ENCODE measurements around the gene FAM234B.

FAM234B gene

GRCh38 chr12:13117029-13117428 is 72.8 kb downstream of the FAM234B start:
- DNase-seq (ENCODE audit: low read depth) = no peak
- no peak overlapping the region for H3K4me3 ChIP-seq (ENCODE audit: control insufficient read depth, low read depth, low read length)
- TF ChIP-seq, protein P1, sequence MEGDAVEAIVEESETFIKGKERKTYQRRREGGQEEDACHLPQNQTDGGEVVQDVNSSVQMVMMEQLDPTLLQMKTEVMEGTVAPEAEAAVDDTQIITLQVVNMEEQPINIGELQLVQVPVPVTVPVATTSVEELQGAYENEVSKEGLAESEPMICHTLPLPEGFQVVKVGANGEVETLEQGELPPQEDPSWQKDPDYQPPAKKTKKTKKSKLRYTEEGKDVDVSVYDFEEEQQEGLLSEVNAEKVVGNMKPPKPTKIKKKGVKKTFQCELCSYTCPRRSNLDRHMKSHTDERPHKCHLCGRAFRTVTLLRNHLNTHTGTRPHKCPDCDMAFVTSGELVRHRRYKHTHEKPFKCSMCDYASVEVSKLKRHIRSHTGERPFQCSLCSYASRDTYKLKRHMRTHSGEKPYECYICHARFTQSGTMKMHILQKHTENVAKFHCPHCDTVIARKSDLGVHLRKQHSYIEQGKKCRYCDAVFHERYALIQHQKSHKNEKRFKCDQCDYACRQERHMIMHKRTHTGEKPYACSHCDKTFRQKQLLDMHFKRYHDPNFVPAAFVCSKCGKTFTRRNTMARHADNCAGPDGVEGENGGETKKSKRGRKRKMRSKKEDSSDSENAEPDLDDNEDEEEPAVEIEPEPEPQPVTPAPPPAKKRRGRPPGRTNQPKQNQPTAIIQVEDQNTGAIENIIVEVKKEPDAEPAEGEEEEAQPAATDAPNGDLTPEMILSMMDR (IDR thresholded peaks at IDR 0.05; ENCODE audit: control insufficient read depth, insufficient read depth, low read depth, low read length, missing control alignments) = no peak

DNA sequence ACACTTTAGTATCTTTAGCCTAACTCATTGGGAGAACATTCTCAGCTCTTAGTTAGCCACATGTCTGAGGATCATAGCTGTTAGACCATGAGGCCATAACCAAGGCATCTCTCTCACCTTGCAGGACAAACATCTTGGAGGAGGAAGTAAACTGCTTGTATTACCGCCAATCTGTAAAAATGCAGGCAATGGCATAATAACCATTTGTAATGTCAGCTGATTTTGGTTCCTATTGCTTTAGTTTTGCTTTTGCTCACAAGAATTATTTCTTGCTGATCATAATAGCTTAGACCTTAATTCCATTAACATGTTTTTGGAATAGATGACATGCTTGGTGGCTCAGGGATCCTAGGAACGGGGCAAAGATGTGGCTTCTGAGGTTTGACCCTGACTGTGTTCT is 75.6 kb downstream of the FAM234B start:
- DNase-seq (ENCODE audit: low read depth) = no peak
- TF ChIP-seq, protein P1 (IDR thresholded peaks at IDR 0.05; ENCODE audit: control insufficient read depth, insufficient read depth, low read depth, low read length, missing control alignments) = no peak
- no peak overlapping the region for H3K4me3 ChIP-seq (ENCODE audit: control insufficient read depth, low read depth, low read length)

DNA sequence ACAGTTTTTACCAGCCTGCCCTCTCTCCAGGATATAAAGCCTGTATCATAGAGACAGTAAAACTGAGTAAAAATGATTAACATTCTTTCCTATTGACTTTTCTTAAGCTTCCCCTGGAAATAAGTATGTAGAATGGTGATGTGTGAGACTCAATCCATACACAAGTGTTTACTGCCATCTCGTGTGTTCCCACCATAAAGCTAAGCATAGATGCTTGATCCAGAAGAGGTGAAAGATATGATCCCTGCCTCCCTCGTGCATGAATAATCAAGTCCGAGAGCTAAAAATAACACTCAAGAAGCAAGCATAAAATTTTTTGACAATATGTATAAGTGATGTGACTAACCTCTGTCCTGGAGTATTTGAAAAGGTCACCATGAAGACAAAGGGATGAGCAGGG is 76.2 kb downstream of the FAM234B start:
- DNase-seq (ENCODE audit: low read depth) = no peak
- TF ChIP-seq, protein P1 (IDR thresholded peaks at IDR 0.05; ENCODE audit: control insufficient read depth, insufficient read depth, low read depth, low read length, missing control alignments) = no peak
- no peak overlapping the region for H3K4me3 ChIP-seq (ENCODE audit: control insufficient read depth, low read depth, low read length)

- DNase-seq (ENCODE audit: low read depth) = no peak
- TF ChIP-seq, protein P1 (IDR thresholded peaks at IDR 0.05; ENCODE audit: control insufficient read depth, insufficient read depth, low read depth, low read length, missing control alignments) = no peak
Observed at GRCh38 chr12:13121568-13121967, 77.4 kb downstream of the FAM234B start.

DNA sequence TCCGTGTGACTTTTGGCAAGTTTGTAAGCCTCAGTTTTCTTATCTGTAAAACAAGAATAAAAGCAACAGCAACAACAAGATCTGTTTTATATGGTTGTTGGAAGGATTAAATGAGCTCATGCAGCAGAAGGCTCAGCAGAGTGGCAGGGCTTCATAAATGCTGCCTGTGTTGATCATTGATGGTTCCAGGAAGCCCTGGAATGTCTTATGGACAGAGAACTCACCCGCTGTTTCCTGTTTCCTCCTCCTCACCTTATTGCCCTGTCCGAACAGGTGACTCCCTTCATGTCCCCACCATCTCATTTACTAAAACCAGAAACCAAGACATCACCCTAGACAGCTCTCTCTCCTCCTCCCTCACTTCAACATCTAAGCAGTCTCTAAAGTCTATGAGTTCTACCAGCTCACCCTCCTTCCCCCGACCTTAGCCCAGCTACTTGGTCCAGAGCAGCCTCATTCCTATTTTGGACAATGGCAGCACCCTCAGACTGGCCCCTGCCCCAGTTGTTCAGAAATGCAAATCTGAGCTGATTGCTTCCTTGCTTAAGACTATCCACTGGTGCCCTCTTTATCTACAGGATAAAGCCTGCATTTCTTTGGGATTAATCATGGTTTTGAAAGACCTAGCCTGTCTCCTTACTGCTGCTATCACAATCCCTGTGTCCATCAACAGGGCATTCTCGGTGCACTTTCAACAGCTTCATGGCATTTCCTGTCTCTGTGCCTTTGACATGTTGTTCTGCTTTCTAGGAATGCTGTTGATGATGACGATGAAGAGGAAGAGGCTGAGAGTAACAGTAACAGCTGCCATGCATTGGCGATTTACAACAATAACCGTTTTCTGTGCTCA is 80.7 kb downstream of the FAM234B start:
- TF ChIP-seq, protein P1 (IDR thresholded peaks at IDR 0.05; ENCODE audit: control insufficient read depth, insufficient read depth, low read depth, low read length, missing control alignments) = no peak

More at GRCh38 chr12:13121568-13121967, 77.4 kb downstream of the FAM234B start:
- no peak overlapping the region for H3K4me3 ChIP-seq (ENCODE audit: control insufficient read depth, low read depth, low read length)

DNA sequence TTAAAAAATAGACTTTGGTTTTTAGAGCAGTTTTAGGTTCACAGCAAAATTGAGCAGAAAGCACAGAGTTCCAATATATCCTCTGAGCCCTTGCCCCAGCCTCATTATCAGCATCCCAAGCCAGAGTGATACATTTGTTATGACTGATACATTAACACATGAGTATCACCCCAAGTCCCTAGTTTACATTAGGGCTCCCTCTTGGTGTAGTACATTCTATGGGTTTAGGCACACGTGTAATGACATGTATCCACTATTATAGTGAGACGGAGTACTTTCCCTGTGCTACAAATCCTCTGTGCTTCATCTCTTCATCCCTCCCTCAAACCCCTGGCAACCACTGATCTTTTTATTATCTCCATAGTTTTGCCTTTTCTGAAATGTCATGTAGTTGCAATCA is 81.8 kb downstream of the FAM234B start:
- TF ChIP-seq, protein P1 (IDR thresholded peaks at IDR 0.05; ENCODE audit: control insufficient read depth, insufficient read depth, low read depth, low read length, missing control alignments) = no peak
- no peak for DNase-seq (ENCODE audit: low read depth)
- no peak overlapping the region for H3K4me3 ChIP-seq (ENCODE audit: control insufficient read depth, low read depth, low read length)

More for the DNA sequence above, 80.7 kb downstream of the FAM234B start:
- no peak overlapping the region for H3K4me3 ChIP-seq (ENCODE audit: control insufficient read depth, low read depth, low read length)
- DNase-seq (ENCODE audit: low read depth) = no peak
